ENCODE results near the gene SSTR4. TPM values are rescaled to one million over a fixed set of nuclear protein-coding genes. Genes with fewer than 3 reads are reported as not detected.

SSTR4 gene
- total and polyA plus RNA-seq, 4 donors = not detected

- peaks cover 4 to 33% (median 6%) of the 10 kb centered on the region in 4 donors for H3K4me1 ChIP-seq (ENCODE audit: control insufficient read depth in 4 of 4, insufficient read depth in 4 of 4, low read length in 3 of 4)
- no peak for TF ChIP-seq ATF3 (IDR thresholded peaks at IDR 0.05)
- TF ChIP-seq ZBTB33 (IDR thresholded peaks at IDR 0.05) = no peak
- no peak for TF ChIP-seq CTCF (IDR thresholded peaks at IDR 0.05; ENCODE audit: low read depth, low read length, missing input control)
- no peak overlapping the region for H3K27ac ChIP-seq (ENCODE audit: low read depth in 1 of 2, low read length in 2 of 2)
- 22% methylated on average over 47 of the region's 47 CpGs for WGBS
- no peak for DNase-seq (ENCODE audit: low spot score)
- H3K9me3 ChIP-seq (ENCODE audit: control insufficient read depth in 4 of 4, low read length in 3 of 4) = no peaks in the 10 kb centered on the region
- peak overlapping the region; percentile 35 to 57 (median 50) for H3K4me3 ChIP-seq (ENCODE audit: low read depth in 1 of 3, low read length in 3 of 3)
- H3K36me3 ChIP-seq (ENCODE audit: control insufficient read depth in 4 of 4, insufficient read depth in 3 of 4, low read depth in 1 of 4, low read length in 3 of 4) = no peaks in the 10 kb centered on the region
- no peak overlapping the region for H3K9ac ChIP-seq (ENCODE audit: low read depth in 1 of 2, low read length in 2 of 2)
- peaks cover 0 to 12% (median 2%) of the 10 kb centered on the region in 4 donors for H3K27me3 ChIP-seq (ENCODE audit: control insufficient read depth in 4 of 4, insufficient read depth in 4 of 4, low read length in 3 of 4)
Measured at GRCh38 chr20:23047738-23048214, 12.7 kb downstream of the SSTR4 start.

- DNase-seq (ENCODE audit: low spot score) = peak; percentile 50
- no peak for TF ChIP-seq MAX (IDR thresholded peaks at IDR 0.05)
- TF ChIP-seq SP1 (IDR thresholded peaks at IDR 0.05) = no peak
- TF ChIP-seq ATF3 (IDR thresholded peaks at IDR 0.05) = no peak
- TF ChIP-seq HNF4A (conservative IDR thresholded peaks at IDR 0.05) = no peak
- TF ChIP-seq GABPA (IDR thresholded peaks at IDR 0.05 in 1 of 2, conservative IDR thresholded peaks at IDR 0.05 in 1 of 2) = no peak
- no peak for TF ChIP-seq YY1 (IDR thresholded peaks at IDR 0.05)
- TF ChIP-seq NR2F2 (IDR thresholded peaks at IDR 0.05) = no peak
- no peak for TF ChIP-seq EGR1 (IDR thresholded peaks at IDR 0.05; ENCODE audit: low read depth in 2 of 2)
- no peak for TF ChIP-seq ZBTB33 (IDR thresholded peaks at IDR 0.05)
- peak in 1 of 2 donors; percentile 32 for TF ChIP-seq RAD21 (IDR thresholded peaks at IDR 0.05)
- TF ChIP-seq TAF1 (conservative IDR thresholded peaks at IDR 0.05) = no peak
- no peak for TF ChIP-seq RXRA (IDR thresholded peaks at IDR 0.05)
- peak; percentile 31 for TF ChIP-seq CTCF (IDR thresholded peaks at IDR 0.05; ENCODE audit: low read depth, low read length, missing input control)
- no peak for TF ChIP-seq REST (IDR thresholded peaks at IDR 0.05)
- Histone ChIP-seq H3K9me3 (ENCODE audit: control insufficient read depth in 4 of 4, low read length in 3 of 4) (no peaks in the 10 kb centered on the region), H3K27ac (ENCODE audit: low read depth in 1 of 2, low read length in 2 of 2) (peak overlapping the region; percentile 67 to 81), H3K36me3 (ENCODE audit: control insufficient read depth in 4 of 4, insufficient read depth in 3 of 4, low read depth in 1 of 4, low read length in 3 of 4) (no peaks in the 10 kb centered on the region), H3K4me1 (ENCODE audit: control insufficient read depth in 4 of 4, insufficient read depth in 4 of 4, low read length in 3 of 4) (peaks cover 4 to 33% (median 6%) of the 10 kb centered on the region in 4 donors), H3K27me3 (ENCODE audit: control insufficient read depth in 4 of 4, insufficient read depth in 4 of 4, low read length in 3 of 4) (peaks cover 0 to 12% (median 2%) of the 10 kb centered on the region in 4 donors), H3K9ac (ENCODE audit: low read depth in 1 of 2, low read length in 2 of 2) (no peak overlapping the region), H3K4me3 (ENCODE audit: low read depth in 1 of 3, low read length in 3 of 3) (peak overlapping the region; percentile 30 to 57 (median 50))
- 5% methylated on average over 92 of the region's 92 CpGs for WGBS
Measured at GRCh38 chr20:23048283-23049200, 13.4 kb downstream of the SSTR4 start.

Data from liver (tissue), 9 donors.